Neutrophil (primary cell): Measurements from ENCODE around the gene PTS.

Experiments
- H3K27ac ChIP-seq: fragments of 200-600 bp; sonication (generic); 2 replicates; pipeline ENCODE4 v1.5.1; 2016; ENCODE audit warnings: mild to moderate bottlenecking, moderate library complexity
- H3K27me3 ChIP-seq: fragments of 200-600 bp; sonication (generic); 2 replicates; pipeline ENCODE4 v1.6.0; 2016; ENCODE audit warnings: mild to moderate bottlenecking
- H3K36me3 ChIP-seq: fragments of 200-600 bp; sonication (generic); 2 replicates; pipeline ENCODE4 v1.5.1; 2017
- H3K4me1 ChIP-seq, 2 experiments: fragments of 200-600 bp in 1 of 2; sonication (generic) in 1 of 2; 1 replicate in 1 of 2; 2 replicates in 1 of 2; pipeline versions ENCODE4 v1.5.1 to v1.6.1; 2013 to 2016; ENCODE audit warnings: low read depth in 1 of 2, low read length in 1 of 2, mild to moderate bottlenecking in 1 of 2, moderate library complexity in 1 of 2; ENCODE audit not compliant: control insufficient read depth in 1 of 2, insufficient read depth in 1 of 2
- H3K4me3 ChIP-seq, 2 experiments: fragments of 200-600 bp in 1 of 2; sonication (generic) in 1 of 2; 1 replicate in 1 of 2; 2 replicates in 1 of 2; pipeline ENCODE4 v1.5.1; 2013 to 2016; ENCODE audit warnings: low read depth in 1 of 2, low read length in 1 of 2, mild to moderate bottlenecking in 1 of 2, moderate library complexity in 1 of 2
- H3K9me3 ChIP-seq: fragments of 200-600 bp; sonication (generic); 2 replicates; pipeline ENCODE4 v1.5.1; 2016
- TF ChIP-seq, protein P1 (sequence below): fragments of 200-600 bp; sonication (generic); IDR thresholded peaks from 2 replicates; pipeline ENCODE4 v1.5.1; 2016; ENCODE audit warnings: antibody characterized with exemption

PTS gene

GRCh38 chr11:112248201-112248600 is 22.0 kb downstream of the PTS start:
- Histone ChIP-seq H3K4me1 (no peaks in the 10 kb centered on the region), H3K4me3 (no peak overlapping the region), H3K27me3 (no peaks in the 10 kb centered on the region), H3K27ac (no peak overlapping the region), H3K9me3 (no peaks in the 10 kb centered on the region), H3K36me3 (peaks cover 2% of the 10 kb centered on the region)
- TF ChIP-seq, protein P1, sequence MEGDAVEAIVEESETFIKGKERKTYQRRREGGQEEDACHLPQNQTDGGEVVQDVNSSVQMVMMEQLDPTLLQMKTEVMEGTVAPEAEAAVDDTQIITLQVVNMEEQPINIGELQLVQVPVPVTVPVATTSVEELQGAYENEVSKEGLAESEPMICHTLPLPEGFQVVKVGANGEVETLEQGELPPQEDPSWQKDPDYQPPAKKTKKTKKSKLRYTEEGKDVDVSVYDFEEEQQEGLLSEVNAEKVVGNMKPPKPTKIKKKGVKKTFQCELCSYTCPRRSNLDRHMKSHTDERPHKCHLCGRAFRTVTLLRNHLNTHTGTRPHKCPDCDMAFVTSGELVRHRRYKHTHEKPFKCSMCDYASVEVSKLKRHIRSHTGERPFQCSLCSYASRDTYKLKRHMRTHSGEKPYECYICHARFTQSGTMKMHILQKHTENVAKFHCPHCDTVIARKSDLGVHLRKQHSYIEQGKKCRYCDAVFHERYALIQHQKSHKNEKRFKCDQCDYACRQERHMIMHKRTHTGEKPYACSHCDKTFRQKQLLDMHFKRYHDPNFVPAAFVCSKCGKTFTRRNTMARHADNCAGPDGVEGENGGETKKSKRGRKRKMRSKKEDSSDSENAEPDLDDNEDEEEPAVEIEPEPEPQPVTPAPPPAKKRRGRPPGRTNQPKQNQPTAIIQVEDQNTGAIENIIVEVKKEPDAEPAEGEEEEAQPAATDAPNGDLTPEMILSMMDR = no peak

- Histone ChIP-seq H3K27me3 (no peaks in the 10 kb centered on the region), H3K4me1 (no peaks in the 10 kb centered on the region), H3K4me3 (no peak overlapping the region), H3K36me3 (no peaks in the 10 kb centered on the region), H3K9me3 (no peaks in the 10 kb centered on the region), H3K27ac (no peak overlapping the region)
- TF ChIP-seq, protein P1 = no peak
These were observed 23.8 kb downstream of the PTS start for GRCh38 chr11:112249871-112250610.

GRCh38 chr11:112253605-112254242 is 27.5 kb downstream of the PTS start:
- Histone ChIP-seq H3K4me1 (no peaks in the 10 kb centered on the region), H3K27me3 (no peaks in the 10 kb centered on the region), H3K27ac (no peak overlapping the region), H3K36me3 (no peaks in the 10 kb centered on the region), H3K9me3 (no peaks in the 10 kb centered on the region), H3K4me3 (no peak overlapping the region)
- TF ChIP-seq, protein P1 = no peak

DNA sequence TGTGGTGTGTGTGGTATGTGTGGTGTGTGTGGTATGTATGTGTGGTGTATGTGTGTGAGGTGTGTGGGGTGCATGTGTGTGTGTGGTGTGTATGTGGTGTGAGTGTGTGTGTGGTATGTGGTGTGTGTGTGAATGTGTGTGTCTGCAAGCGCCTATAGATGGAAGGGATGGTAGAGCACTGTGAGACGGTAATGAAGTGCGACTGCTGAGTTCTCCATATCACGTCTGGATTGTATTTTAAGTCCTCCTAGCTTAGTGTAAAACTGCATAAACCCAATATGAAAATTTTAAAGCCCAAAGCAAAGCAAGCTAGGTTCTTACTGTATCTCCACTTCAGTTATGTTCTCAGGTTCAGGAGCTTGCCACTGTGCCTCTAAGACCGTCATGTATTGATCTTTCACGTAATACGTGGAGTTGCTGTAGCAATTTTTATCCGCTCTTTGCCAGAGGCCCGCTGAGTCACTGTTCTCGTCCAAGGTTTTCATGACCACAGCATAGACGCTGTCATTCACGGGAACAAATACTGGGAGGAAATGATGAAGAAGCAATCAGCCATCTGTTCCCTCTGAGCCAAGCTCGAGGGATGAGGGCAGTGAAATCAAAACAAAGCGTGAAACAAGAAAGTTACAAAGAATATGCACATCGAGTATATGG is 29.0 kb downstream of the PTS start:
- no peak overlapping the region for H3K4me3 ChIP-seq
- TF ChIP-seq, protein P1 = no peak
- no peaks in the 10 kb centered on the region for H3K4me1 ChIP-seq
- no peaks in the 10 kb centered on the region for H3K27me3 ChIP-seq
- H3K9me3 ChIP-seq = no peaks in the 10 kb centered on the region
- no peak overlapping the region for H3K27ac ChIP-seq
- no peaks in the 10 kb centered on the region for H3K36me3 ChIP-seq

DNA sequence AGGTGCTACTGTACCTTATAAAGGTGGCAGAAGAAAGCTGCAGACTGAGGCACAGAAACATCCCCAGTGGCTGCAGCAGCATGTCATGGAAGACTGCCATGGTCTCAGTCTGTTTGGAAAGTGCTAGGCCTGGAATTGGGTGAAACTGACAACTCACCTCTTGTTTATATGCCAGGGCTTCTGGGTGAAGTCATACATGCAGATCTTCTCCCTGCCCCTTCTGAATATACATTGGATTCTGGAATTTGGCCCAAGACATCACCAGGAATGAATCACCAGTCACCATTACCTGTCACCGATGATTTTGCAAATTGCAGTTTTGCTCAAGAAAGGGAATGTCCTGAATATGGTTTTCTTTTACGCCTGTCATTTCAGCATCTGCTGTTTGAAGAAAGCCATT is 34.3 kb downstream of the PTS start, which contains the start of gene PLET1:
TSS of gene PLET1 (minus strand) at position 371 of the 400 bp plus-strand sequence. CDS start at position 100, 271 bp downstream.
- TF ChIP-seq, protein P1 = no peak
- Histone ChIP-seq H3K4me1 (no peaks in the 10 kb centered on the region), H3K9me3 (no peaks in the 10 kb centered on the region), H3K36me3 (no peaks in the 10 kb centered on the region), H3K27ac (no peak within 1 kb of the TSS), H3K4me3 (no peak within 1 kb of the TSS), H3K27me3 (no peaks in the 10 kb centered on the region)
